Fibroblast of pulmonary artery (primary cell): Measurements from ENCODE around the gene BBS7.
A peak's percentile ranks its signal among the peaks of the same experiment; 100 is the strongest.

Source experiments
- DNase-seq: peaks from one replicate; pipeline ENCODE4 v3.0.0-alpha.2; 2010; ENCODE audit warnings: low read depth
- H3K4me3 ChIP-seq: replicated peaks from 2 replicates; pipeline ENCODE4 v1.5.1; 2011; ENCODE audit warnings: low read depth, mild to moderate bottlenecking, control low read depth, low read length, moderate library complexity
- CTCF ChIP-seq: IDR thresholded peaks from 2 replicates; pipeline ENCODE4 v1.5.1; 2011; ENCODE audit warnings: mild to moderate bottlenecking, control low read depth, low read length, inconsistent platforms; ENCODE audit errors: missing control alignments

Gene BBS7

DNA sequence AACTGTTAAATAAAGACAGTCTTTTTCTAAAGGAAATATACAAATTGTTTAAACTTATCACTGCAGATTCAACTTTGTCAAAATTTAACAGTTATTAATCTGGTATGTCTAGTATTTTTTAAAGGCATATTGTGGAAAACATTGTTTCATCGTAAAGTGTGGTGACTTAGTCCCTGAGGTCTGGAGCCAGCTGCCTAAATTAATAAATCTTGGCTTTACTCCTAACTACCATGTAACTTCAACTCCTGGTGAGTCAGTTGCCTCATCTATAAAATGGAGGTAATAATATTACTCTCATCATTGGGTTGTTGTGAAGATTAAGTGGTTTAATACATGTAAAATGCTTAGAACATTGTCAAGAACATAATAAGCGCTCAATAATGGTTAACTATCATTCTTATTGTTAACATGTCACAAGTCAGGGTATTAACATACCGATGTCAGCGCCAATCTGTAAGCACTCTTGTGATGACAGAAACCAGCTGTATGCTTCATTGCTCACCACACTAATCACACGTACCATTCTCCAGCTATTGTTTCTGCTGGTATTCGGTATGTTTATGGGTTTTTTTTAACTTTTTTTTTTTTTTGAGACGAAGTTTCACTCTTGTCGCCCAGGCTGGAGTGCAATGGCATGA lies 91.2 kb downstream of the BBS7 start:
- DNase-seq = peak; percentile 94
- no peak for TF ChIP-seq CTCF
- H3K4me3 ChIP-seq = no peak overlapping the region

DNA sequence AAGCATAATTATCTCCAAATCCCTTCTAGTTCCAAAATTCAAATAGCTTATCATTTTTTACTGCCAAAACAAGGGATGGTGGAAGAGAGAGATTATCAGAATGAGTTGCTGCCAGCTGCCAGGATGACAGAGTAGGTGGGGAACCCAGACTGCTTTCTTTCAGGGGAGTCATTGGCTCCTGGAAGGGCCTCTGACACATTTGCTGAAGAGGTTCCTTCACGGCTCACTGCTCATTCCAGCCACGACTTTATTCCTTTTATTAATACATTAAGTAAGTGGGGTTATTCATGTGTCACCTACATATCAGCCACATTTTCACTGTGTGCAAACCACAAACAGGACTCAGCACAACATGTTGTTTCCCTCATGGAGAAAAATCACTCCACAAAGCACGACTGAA lies 92.6 kb downstream of the BBS7 start:
- DNase-seq = no peak
- no peak overlapping the region for H3K4me3 ChIP-seq

GRCh38 chr4:121776610-121777401 lies 93.5 kb downstream of the BBS7 start:
- TF ChIP-seq CTCF = no peak
- no peak overlapping the region for H3K4me3 ChIP-seq
- DNase-seq = no peak

More for the DNA sequence above, 92.6 kb downstream of the BBS7 start:
- no peak for TF ChIP-seq CTCF
